Coronary artery (tissue), 2 donors: ENCODE data around the gene MAPKBP1.

ENCODE experiments used
- DNase-seq: peaks from one replicate; pipeline ENCODE4 v3.0.0-alpha.2; 2017; ENCODE audit warnings: low spot score
- H3K27ac ChIP-seq, 2 donors: fragments of 200-600 bp; sonication (generic); one replicate each; pipeline ENCODE4 v1.5.1; 2016 to 2019
- H3K4me3 ChIP-seq: fragments of 200-600 bp; sonication (generic); 2 replicates; pipeline ENCODE4 v1.5.1; 2016; ENCODE audit warnings: mild to moderate bottlenecking, moderate library complexity
- CTCF ChIP-seq: fragments of 200-600 bp; sonication (generic); IDR thresholded peaks from one replicate; pipeline ENCODE4 v1.5.1; 2019; ENCODE audit warnings: antibody characterized with exemption

MAPKBP1 gene

DNA sequence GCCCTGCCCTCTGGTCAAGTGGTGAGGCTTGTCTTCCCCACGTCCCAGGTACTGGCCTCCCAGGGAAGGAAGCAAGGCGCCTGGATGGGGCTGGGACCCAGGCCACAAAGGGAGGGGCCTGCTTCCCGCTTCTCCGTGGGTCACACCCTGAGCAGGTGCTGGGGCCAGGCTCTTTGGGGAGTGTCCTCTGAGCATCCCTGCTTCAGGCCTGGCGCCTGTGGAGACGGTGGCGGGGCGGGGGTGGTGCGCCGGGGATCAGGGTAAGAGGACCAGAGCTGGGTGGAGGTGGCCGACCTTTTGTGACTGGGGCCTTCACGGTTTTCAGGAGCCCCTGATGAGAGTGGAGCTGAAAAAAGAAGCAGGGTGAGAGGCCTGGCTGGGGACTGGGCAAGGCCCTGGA, 67.9 kb downstream of the MAPKBP1 start:
- no peak for DNase-seq

DNA sequence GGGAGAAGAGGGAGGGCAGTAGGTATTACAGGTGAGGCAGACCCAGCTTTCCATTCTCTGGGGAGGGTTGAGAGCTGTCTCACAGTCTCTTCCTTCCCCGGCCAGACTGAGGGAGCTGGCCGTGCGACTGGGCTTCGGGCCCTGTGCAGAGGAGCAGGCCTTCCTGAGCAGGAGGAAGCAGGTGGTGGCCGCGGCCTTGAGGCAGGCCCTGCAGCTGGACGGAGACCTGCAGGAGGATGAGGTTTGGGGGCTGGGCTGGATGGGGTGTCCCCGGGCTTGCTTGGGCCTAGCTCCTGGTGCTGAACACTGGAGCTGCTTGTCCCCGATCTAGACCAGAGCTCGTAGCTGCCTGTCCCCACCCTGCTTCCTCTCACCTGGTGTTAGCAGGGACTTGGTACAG, 69.3 kb downstream of the MAPKBP1 start:
- H3K4me3 ChIP-seq, result no peak overlapping the region
- TF ChIP-seq CTCF, result no peak
- no peak overlapping the region for H3K27ac ChIP-seq
- no peak for DNase-seq

More for the DNA sequence above, 67.9 kb downstream of the MAPKBP1 start:
- no peak overlapping the region for H3K4me3 ChIP-seq
- no peak for TF ChIP-seq CTCF
- no peak overlapping the region for H3K27ac ChIP-seq

- no peak for TF ChIP-seq CTCF
- DNase-seq, result no peak
- Histone ChIP-seq H3K27ac (no peak overlapping the region), H3K4me3 (no peak overlapping the region)
Observed at GRCh38 chr15:41844814-41845213, 70.5 kb downstream of the MAPKBP1 start.

DNA sequence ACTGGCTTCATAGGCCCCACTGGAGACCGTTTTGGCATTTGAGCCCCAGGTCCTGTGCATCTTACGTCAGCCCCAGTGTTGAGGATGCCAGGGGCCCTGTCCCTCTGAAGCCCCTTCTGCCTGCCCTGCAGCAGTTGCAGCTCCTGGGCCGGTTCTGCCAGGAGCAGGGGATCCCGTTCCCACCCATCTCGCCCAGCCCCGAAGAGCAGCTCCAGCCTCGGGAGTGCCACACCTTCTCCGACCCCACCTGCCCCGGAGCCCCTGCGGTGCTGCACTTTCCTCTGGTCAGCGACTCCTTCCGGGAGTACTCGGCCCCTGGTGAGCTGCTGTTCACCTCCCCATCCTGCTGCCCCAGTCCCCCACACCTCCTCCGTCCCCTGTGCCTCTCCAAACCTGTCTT, 72.9 kb downstream of the MAPKBP1 start:
- no peak for DNase-seq
- Histone ChIP-seq H3K4me3 (no peak overlapping the region), H3K27ac (no peak overlapping the region)
- no peak for TF ChIP-seq CTCF

DNA sequence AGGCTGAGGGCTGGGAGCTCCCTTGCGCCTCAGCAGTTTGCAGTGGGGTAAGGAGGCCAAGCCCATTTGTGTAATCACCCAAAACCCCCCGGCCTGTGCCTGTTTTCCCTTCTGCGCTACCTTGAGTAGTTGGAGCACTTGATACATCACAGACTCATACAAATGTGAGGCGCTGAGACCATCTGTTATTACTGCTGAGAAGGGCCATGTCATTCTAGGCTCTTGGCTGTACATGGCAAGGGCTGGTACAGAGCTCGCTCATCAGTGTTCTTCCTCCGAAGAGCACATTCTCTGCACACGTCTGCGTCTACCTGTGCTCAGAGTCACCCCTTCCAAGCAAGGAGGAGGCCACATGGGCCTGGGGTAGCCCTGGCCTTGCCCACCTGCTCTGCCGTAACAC, 73.7 kb downstream of the MAPKBP1 start:
- no peak for DNase-seq
- no peak overlapping the region for H3K27ac ChIP-seq
- TF ChIP-seq CTCF, result no peak
- H3K4me3 ChIP-seq, result no peak overlapping the region

- no peak overlapping the region for H3K27ac ChIP-seq
- no peak overlapping the region for H3K4me3 ChIP-seq
- DNase-seq, result no peak
- TF ChIP-seq CTCF, result no peak
Observed at GRCh38 chr15:41848631-41849030, 74.3 kb downstream of the MAPKBP1 start.

DNA sequence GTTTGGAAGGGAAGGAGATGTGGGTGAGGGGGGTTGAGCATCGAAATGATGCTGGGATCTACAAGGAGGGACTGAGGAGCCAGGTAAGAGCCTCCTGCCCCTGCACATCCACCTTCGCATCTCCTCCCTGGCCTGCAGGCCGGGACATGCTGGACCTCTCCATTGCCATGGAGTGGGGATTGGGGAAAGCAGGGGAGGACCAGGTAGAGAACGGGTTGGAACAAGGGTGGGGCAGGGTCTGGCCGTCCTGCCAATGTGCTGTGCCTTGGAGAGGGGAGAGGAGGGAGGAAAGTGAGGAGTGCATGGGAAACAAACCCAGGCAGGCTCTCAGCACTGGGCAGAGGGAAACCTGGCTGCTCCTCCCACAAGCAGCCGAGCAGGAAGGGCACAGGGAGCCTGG, 74.9 kb downstream of the MAPKBP1 start:
- Histone ChIP-seq H3K27ac (no peak overlapping the region), H3K4me3 (no peak overlapping the region)
- TF ChIP-seq CTCF, result no peak
- no peak for DNase-seq
